T-helper 1 cell treated with Interleukin-12 subunit alpha and Interleukin-12 subunit beta and Interleukin-4 antibody, amounts not matched to agents 30 ng/mL and 1 ng/mL, for 36 hours (primary cell): ENCODE measurements around the gene KAZN. TPM values are rescaled to one million over a fixed set of nuclear protein-coding genes. Genes with fewer than 3 reads are reported as not detected.

Source experiments
- intact Hi-C: fragments of 100-400 bp; cut with micrococcal nuclease; formaldehyde crosslinking; loops from one replicate; pipeline ENCODE4 v1.15.1; 2024
- total RNA-seq: library from RNA; stranded (reverse); gene quantifications from 2 replicates; pipeline ENCODE4 v1.2.3, GENCODE V29; 2022

The KAZN gene
- total RNA-seq, 1 donor from 2014 or later, result 0.20 TPM

DNA sequence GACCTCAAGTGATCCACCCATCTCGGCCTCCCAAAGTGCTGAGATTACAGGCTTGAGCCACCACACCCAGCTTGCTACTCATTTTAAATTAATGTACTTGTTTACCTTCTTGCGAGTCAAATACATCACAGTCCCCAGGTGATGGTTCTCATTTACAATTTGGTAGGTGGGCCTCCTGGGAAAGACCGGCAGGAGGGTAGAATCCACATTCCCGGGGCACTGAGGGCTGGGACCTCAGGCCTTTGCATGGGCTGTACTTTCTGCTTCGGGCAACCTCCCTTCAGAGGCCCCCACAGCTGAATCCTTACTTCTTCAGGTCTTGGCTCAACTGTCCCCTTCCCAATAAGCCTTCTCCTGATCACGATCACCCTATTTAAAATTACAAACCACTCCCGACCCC lies 165.5 kb downstream of the KAZN start:
- intact Hi-C loops, result no loop called here

- intact Hi-C loops, result no loop called here
These were observed 167.3 kb downstream of the KAZN start for GRCh38 chr1:14765773-14766172.

DNA sequence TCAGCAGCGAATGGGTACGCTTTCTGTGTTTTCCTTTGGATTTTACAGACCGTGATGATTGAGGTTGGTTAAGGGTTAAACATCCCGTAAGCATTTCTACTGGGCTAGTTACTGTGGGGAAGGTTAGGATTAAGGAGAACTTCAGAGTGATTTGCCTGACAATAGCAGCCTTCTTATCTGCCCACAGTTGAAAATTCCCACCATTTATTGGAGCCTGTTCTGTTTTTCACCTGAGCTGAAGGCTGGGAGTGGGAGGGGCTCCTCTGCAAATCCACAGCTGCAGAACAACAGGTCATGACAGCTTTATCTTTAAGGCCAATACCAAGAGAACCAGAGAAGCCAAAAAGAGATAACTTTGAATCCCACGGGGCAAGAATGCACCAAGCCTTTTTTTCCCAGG lies 168.6 kb downstream of the KAZN start:
- intact Hi-C loops, result no loop called here

- intact Hi-C loops, result no loop called here
These were observed 170.3 kb downstream of the KAZN start for GRCh38 chr1:14768582-14769304.

DNA sequence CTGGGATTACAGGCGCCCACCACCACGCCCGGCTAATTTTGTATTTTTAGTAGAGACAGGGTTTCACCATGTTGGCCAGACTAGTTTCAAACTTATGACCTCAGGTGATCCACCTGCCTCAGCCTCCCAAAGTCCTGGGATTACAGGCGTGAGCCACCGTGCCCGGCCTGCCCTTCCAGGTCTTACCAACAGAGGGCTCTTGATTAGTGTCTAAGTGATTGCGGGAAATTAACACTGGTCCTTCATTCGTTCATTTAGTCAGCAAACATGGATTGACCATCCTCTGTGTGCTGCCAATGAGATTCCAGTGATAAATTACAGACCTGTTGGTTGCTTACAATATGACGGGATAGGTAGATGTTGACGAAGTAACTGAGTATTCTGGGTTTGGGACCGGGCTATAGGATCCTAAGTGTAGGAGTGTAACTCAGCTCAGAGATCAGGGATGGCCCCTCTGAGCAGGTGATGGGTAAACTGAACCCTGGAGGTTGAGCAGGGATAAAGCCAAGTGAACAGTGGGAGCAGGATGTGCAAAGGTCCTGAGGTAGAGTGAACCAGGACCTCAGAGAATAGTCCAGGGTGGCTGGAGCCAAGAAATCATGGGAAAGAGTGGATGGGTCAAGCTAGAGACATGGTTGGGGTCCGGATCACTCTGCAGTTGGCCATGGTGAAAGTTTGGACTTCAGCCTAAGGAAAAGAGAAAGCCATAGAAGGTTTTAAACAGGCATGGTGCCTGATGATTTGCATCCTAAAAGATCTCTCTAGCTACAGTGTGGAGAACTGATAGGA lies 171.2 kb downstream of the KAZN start:
- intact Hi-C loops, result no loop called here

- intact Hi-C loops, result no loop called here
These were observed 175.0 kb downstream of the KAZN start for GRCh38 chr1:14773396-14774025.

DNA sequence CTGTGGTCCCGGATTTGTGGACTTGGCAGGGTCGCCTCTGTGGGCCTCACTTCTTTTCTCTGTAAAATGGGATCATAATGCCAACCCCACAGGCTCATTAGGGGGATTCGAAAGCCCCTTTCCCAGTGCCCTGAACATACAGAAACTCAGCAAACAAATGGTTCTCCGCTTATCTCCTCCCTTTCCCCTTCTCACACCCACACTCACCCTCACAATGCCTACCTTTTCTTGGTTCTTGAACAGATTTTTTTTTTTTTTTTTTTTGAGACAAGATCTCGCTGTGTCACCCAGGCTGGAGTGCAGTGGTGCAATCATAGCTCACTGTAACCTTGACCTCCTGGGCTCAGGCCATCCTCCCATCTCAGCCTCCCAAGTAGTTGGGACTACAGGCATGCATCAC lies 175.7 kb downstream of the KAZN start:
- intact Hi-C loops, result no loop called here

DNA sequence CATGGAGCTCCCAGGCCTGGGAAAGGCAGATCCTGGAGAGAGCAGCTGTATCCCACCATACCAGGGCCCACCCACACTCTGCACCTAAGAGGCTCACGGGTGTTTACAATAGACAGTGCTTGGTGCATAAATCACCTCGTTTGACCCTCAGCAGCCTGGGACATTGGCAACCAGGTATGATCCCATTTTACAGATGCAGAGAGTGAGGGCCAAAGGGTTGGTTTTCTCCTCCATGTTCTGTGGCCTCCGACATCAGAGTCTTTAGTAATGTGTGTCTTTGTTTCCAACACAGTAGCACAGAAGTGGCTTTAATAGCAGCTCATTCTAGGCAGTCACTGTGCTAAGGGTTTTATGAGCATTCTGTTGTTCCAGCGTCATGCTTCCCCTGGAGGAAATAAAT lies 176.5 kb downstream of the KAZN start:
- intact Hi-C loops, result no loop called here

DNA sequence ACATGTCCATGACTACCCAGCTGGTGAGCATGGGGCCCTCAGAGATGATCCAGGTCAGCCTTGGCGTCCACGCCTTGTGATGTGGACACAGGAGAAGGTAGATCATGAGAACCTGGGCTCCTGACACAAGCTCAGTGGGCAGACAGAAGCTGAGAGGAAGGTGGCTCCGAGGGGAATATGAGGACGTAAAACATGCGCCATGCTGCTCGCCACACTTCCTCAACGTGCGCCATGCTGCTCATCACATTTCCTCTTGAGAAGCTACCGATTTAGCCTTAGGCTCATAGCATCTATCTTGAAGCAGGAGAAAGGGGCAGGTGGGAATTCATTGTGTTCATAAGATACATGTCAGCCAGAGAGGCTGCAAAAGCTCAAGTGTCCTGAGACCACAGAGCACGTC lies 176.9 kb downstream of the KAZN start:
- intact Hi-C loops, result no loop called here

- intact Hi-C loops, result no loop called here
These were observed 179.3 kb downstream of the KAZN start for GRCh38 chr1:14777516-14778506.

- intact Hi-C loops, result no loop called here
These were observed 180.0 kb downstream of the KAZN start for GRCh38 chr1:14778541-14778897.

DNA sequence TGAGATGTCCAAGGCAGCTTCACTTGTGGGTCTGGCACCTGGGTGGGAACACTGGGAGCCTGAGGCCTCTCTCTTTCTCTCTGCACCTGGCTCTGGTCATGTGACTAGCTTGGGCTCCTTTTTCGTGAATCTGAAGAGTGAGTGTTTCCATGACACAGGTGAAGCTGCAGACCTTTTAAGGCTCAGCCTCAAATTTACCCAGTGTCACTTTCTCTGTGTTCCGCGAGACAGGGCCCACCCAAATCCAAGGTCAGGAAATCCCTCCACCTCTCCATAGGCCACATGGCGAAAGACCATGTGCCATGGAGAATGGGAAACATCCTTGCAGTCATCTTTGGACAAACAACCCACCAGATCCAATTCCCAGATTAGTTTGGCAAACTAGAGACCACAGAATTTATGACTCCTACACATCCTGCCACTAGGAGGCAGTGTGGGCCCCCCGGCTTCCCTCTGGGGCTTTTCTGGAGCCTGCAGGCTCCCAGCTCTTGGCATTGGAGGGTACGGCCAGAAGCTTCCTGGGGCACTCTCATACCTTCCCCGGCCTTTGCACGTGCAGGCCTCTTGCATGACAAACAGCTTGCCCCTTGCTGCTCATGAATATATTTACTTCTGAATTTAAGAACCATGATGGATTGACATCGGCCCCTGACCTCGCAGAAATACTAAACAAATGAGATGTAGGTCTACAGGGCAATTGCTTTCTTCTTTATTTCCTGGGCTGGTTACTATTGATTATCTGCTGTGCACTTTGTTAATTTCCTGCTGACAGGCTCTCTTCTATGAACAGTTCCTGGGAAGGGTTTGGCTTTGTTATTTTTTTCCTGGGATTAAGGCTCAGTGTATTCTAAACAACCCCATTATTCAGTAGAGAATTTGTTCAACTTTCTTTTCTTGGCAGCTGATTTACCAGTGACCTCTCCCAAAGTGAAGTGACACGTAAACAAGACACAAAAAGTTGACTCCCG lies 180.7 kb downstream of the KAZN start:
- intact Hi-C loops, result no loop called here

DNA sequence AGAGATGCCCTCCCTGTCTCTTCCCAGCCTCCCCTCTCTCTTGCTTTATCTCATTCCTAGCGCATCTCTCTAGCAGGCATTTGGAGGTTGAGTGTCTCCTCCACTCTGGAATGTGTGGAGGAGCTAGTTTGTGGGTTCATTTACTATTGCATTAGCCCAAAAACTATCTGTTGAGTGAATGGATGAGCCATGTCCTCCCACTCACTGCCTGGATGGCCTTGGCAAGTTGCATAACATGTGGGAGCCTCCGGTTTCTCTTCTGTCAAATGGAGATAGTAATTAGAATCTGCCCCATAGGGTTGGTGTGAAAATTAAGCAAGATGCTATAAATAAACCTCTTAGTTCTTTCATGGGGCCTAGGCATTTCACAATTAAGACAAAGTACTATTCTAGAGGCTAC lies 181.8 kb downstream of the KAZN start:
- intact Hi-C loops, result loop anchor here (2.0 kb wide), 1 partner anchor 267 kb away; no protein-coding TSS in a partner anchor

DNA sequence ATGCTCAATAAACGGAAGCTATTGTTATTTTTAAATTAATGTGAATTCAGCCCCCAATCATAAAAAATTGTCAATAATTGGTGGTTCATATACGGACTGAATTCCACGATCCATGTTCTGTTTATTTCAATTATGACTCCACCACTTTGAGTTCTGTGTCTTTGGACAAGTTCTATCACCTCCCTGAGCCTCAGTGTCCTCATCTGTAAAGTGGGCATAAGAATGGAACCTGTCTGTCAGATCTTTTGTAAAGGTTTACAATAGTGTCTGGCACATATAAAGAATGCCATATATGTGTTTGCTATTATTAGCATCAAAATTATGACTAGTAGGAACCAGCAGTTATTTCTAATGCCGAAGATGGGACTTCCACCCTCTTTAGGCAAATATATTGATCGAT lies 183.3 kb downstream of the KAZN start:
- intact Hi-C loops, result loop anchor here (2.0 kb wide), 1 partner anchor 265 kb away; no protein-coding TSS in a partner anchor

DNA sequence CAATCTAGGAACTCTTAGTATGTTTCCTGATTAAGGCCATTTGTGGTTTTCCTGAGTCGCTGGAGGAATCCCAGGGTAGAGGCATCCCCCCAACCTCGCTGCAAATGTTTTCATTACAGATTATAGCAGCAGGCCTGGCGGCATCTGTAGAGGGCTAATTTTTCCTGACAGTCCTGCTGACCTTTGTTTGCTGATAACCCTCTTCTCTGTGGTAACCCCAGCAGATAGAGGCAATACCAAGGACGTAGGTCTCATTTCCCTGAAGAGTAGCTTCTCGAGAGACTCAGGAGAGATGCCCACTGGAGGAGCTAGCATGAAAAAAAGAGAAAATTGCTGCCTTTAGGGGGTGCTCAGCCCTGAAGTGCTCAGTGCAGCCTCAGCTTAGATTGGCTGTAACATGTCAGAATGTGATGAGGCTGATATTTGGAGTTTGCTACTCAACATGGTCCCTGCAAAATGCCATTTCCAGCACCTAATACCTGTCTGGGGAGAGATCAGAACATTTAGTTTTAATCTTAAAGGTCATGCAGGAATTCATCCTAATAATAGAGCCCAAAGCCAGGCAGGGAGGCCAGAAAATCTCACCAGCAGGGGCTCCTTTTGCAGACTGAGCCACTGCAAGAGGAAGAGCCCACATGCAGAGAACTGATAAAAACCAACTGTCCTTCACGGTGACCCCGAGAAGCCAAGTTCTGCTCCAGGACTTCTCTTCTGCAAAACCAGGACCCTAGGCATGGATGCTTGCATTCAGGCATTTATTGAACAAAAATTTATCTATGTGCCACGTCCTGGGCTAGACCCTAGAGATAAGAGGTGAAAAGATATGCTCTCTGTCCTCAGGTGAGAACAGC lies 184.5 kb downstream of the KAZN start:
- intact Hi-C loops, result no loop called here

DNA sequence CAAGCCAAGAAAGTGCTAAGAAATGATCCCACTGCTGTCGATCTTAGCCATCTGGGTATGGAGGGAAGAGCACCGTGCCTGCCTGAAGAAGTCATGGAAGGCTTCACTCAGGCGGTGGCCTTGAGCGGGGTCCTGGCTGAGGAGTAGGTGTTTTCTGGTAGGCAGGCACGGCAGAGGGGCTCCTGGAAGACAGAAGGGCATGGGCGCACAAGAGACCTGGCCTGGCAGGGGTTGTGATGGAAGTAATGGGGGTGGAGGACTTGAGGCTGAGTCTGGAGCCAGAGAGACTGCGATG lies 185.1 kb downstream of the KAZN start:
- intact Hi-C loops, result no loop called here

GRCh38 chr1:14784790-14785773 lies 186.6 kb downstream of the KAZN start:
- intact Hi-C loops, result no loop called here

DNA sequence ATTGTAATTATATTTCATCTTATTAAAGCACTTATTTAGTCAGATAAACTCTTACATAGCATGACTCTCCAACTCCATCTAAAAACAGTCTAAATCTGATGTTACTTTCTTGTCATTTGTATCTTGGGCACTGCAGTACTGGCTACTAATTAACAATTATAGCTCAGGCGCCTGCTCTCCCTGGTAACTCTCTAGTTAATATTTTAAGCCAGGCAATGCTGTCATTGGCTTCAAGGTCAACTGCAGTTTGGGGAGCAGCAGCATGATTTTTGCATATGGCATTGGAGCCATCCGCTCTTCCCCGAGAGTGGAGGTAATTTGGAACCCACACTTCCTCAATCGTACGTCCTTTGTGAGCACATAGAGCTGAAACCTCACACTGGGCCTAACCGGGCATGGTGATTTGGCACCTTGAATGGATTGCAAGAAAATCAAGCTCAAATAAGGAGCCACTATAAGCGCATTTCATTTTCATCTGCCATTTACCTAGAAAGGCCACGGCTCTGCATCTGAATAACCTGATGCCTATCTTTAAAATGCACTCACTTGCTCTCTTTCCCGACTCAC lies 187.7 kb downstream of the KAZN start:
- intact Hi-C loops, result no loop called here
